GM12873 (cell line): ENCODE results near the gene AFAP1L1.

Experiments
- CTCF ChIP-seq: IDR thresholded peaks from 2 replicates; pipeline ENCODE4 v1.5.1; 2012; ENCODE audit warnings: low read depth, mild to moderate bottlenecking, moderate library complexity, low read length, control low read depth; ENCODE audit not compliant: insufficient read depth; ENCODE audit errors: missing control alignments

Gene AFAP1L1

GRCh38 chr5:149280802-149281201 lies 9.1 kb downstream of the AFAP1L1 start:
- TF ChIP-seq CTCF: no peak

DNA sequence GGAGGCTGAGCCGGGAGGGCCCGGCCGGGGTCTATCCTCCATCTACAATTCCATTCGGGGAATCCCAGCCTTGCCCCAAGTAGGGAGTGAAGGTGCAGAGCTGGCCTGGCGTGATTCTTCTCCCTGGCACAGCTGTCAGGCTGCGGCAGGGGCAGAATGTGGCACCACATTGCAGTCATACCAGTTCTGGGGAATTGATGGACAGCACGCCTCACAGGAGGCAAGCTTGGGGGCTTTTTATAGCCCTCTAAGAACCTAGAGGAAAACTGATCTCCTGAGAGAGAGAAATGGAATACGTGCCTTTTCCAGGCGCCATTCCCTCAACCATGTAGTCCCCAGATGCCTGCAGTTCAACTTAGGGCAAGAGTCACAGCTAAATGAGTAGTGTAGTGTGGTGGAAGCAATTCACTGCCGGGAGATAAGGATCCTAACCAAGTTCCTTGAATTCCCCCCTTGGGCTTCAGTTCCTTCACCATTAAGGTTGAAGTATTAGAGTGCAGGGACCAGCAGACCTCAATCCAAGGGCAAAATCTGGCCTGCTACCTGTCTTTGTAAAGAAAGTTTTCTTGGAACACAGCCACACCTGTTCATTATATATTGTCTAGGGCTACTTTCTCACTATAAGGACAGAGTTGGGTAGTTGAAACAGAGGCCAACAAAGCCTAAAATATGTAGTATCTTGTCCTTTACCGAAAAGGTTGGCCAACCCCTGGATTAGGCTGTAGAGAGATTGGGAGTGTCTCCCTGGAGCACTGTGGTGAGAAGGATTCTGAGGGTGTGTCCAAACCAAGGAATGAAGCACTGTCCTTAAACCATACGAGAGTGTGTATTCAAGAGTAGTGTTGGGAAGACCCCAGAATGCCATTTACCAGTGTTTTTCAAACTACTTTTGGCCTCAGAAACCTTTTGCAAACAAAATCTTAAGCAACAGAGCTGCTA lies 10.6 kb downstream of the AFAP1L1 start:
- TF ChIP-seq CTCF: no peak

DNA sequence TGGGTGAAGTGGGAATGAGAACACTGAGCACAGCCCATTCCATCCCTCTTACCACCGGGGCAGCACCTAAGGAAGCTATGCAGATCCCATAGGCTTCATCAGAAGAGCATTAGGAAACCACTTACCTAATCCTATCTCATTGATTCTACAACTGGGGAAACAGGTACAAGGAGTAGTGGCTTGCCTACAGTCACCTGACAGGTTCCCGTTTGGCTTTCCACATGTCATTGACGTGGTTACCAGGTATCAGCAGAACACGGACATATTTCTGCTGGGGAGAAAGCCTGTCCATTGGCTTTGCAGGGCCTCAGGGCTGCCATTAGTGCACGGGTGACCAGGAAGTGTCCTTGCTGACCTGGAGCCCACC lies 11.3 kb downstream of the AFAP1L1 start:
- no peak for TF ChIP-seq CTCF

DNA sequence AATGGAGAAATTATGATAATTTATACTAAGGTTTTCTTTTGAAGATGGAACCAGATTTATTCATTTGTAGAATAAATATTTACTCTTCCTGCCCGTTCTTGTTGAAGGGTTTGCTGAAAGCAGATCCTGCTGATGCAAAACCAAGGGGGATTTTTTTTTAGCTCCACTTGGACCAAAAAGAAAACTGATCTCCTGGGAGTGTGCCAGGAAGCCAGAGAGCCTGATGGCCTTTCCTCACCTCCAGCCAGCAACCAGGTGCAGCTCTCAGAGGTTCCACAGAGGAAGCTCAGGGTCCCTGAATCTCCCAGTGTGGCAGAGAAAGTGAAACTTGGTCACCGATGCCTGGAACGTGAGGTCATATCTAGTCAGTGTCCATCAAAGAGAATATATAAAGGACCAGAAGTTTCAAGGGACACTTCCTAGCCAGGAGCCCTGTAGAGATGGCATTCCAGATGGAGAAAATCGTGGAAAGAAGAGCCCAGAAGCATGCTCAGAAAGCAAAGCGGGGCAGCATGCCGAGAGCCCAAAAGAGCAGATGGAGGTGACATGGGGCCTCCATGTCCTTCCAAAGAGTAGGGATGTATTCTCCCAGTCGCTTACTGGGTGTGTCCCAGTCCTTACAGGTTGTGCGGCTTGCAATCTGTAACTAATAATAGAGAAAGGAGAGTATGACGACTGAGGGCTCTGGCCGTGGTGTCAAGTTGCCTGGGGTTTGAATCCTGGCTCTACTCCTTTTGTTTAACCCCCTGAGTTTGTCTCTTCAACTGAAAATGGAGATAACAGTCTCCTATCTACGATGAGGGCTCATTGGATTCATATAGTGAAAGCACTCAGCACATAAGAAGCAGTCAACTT lies 12.2 kb downstream of the AFAP1L1 start:
- TF ChIP-seq CTCF: no peak

GRCh38 chr5:149284501-149284900 lies 12.8 kb downstream of the AFAP1L1 start:
- TF ChIP-seq CTCF: no peak

- no peak for TF ChIP-seq CTCF
Measured at GRCh38 chr5:149285153-149285552, 13.5 kb downstream of the AFAP1L1 start.

GRCh38 chr5:149288436-149288835 lies 16.8 kb downstream of the AFAP1L1 start:
- no peak for TF ChIP-seq CTCF
